ENCODE measurements around the gene IKBKG.
"Not testable (repeated sequence)": the region's sequence is repeated elsewhere in the genome, so short reads cannot be mapped to it uniquely, and the experiment has no call there.

The IKBKG gene

GRCh38 chrX:154607976-154608375 lies 60.6 kb downstream of the IKBKG start:
- DNase-seq: not testable (repeated sequence)

GRCh38 chrX:154608823-154609222 lies 61.4 kb downstream of the IKBKG start:
- not testable (repeated sequence) for DNase-seq

- not testable (repeated sequence) for DNase-seq
These were observed 63.7 kb downstream of the IKBKG start for GRCh38 chrX:154611146-154611545.

- not testable (repeated sequence) for DNase-seq
These were observed 66.2 kb downstream of the IKBKG start for GRCh38 chrX:154613586-154613985.

All from stimulated activated CD4-positive, alpha-beta T cell treated with anti-CD3 and anti-CD28 coated beads, Interleukin-12 subunit alpha, Interleukin-12 subunit beta, amount 100 ng/mL, for 4 hours (primary cell).